AG09309 (cell line): ENCODE results near the gene HS2ST1.
"Not testable (repeated sequence)": the region's sequence is repeated elsewhere in the genome, so short reads cannot be mapped to it uniquely, and the experiment has no call there.

ENCODE experiments used
- DNase-seq: peaks from one replicate; pipeline ENCODE4 v3.0.0-alpha.2; 2010; ENCODE audit warnings: low read depth
- H3K4me3 ChIP-seq: 2 replicates; pipeline ENCODE4 v1.5.1; 2011; ENCODE audit warnings: mild to moderate bottlenecking, low read depth, low read length, moderate library complexity; ENCODE audit not compliant: control insufficient read depth
- TF ChIP-seq, protein P1 (sequence below): IDR thresholded peaks from 2 replicates; pipeline ENCODE4 v1.5.1; 2011; ENCODE audit warnings: mild to moderate bottlenecking, low read depth, low read length, inconsistent platforms; ENCODE audit not compliant: insufficient read depth, control insufficient read depth; ENCODE audit errors: missing control alignments

HS2ST1 gene

DNA sequence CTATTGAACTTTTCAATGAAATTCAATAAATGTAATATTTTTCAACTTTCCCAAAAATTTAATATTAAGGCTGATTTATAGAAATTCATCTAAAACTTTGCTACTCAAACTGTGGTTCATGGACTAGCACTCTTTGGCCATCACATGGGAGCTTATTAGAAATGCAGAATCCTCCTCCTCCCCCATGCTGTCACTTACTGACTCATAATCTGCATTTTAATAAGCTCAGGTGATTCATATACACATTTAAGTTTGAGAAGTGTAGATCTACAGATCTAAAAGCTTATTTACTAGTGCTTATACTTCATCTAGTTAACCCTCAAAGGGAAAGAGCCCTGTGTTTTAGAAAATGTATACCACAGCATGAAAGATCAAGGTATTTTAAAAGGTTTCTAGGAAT is 84.3 kb downstream of the HS2ST1 start:
- no peak for DNase-seq
- H3K4me3 ChIP-seq: no peak overlapping the region
- TF ChIP-seq, protein P1, sequence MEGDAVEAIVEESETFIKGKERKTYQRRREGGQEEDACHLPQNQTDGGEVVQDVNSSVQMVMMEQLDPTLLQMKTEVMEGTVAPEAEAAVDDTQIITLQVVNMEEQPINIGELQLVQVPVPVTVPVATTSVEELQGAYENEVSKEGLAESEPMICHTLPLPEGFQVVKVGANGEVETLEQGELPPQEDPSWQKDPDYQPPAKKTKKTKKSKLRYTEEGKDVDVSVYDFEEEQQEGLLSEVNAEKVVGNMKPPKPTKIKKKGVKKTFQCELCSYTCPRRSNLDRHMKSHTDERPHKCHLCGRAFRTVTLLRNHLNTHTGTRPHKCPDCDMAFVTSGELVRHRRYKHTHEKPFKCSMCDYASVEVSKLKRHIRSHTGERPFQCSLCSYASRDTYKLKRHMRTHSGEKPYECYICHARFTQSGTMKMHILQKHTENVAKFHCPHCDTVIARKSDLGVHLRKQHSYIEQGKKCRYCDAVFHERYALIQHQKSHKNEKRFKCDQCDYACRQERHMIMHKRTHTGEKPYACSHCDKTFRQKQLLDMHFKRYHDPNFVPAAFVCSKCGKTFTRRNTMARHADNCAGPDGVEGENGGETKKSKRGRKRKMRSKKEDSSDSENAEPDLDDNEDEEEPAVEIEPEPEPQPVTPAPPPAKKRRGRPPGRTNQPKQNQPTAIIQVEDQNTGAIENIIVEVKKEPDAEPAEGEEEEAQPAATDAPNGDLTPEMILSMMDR: no peak

DNA sequence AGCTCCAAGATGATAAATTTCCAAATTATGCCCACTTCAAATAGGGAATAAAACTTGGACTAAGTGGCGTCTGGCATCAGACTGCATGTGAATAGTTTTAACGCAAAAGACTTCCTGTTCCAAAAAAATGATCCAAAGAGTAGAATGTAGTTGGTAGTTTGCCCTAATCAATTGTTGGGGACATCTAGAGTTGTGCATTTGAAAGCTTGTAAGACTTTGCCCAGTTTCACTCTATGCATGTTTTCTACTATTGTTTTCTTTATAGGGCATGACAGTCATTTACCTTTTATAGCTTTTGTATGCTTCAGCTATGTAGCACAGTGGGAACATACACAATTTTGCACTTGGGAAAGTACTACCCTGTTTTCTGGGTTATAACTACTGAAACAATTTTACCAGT is 86.0 kb downstream of the HS2ST1 start:
- TF ChIP-seq, protein P1: no peak
- DNase-seq: no peak
- H3K4me3 ChIP-seq: no peak overlapping the region

DNA sequence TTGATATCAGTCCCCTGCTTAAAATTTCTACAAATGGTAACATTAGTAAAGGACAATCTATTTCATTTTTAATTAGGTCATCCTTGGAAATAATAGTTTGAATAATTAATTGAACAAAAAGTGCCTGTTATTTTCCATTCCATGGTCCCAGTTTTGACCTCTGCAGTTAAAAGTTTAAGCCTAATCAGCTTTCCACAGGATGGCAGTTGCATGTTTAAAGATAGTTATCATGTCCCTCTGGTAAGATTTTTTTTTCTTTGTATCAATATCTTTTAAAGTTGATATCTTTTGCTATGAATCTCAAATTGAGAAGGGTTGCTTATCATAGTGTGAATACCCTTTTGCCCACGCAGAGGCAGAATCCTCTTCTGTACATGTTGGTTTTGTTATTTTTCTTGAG is 90.4 kb downstream of the HS2ST1 start:
- TF ChIP-seq, protein P1: no peak
- no peak overlapping the region for H3K4me3 ChIP-seq
- no peak for DNase-seq

DNA sequence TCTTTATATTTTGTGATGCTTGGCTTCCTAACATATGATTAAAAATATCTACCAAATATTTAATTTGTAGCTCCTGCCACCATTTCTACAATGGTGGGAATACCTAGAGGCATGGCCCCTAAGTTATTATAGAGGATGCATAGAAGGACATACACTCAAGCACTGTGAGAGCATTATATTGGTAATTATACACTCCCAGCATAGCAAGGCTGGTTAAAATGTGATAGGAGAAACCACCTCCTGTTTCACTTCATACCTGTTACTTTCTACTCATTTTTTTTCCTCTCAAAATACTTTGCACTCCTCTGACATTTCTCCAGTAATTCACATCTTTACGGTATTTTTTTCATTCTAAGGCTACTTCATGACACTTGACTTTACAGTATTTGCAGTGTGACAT is 92.9 kb downstream of the HS2ST1 start:
- TF ChIP-seq, protein P1: no peak
- no peak overlapping the region for H3K4me3 ChIP-seq
- DNase-seq: no peak

DNA sequence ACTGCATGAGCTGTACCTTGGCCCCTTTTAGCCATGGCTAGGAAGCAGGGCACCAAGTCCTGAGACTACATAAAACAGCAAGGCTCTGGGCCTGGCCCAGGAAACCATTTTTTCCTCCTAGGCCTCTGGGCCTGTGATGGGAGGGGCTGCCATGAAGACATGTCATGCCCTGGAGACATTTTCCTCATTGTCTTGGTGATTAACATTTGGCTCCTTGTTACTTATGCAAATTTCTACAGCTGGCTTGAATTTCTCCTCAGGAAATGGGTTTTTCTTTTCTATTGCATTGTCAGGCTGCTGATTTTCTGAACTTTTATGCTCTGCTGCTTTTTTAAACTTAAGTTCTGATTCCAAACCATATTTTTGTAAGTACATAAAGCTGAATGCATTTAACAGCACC is 99.0 kb downstream of the HS2ST1 start:
- H3K4me3 ChIP-seq, DNase-seq: not testable (repeated sequence)

DNA sequence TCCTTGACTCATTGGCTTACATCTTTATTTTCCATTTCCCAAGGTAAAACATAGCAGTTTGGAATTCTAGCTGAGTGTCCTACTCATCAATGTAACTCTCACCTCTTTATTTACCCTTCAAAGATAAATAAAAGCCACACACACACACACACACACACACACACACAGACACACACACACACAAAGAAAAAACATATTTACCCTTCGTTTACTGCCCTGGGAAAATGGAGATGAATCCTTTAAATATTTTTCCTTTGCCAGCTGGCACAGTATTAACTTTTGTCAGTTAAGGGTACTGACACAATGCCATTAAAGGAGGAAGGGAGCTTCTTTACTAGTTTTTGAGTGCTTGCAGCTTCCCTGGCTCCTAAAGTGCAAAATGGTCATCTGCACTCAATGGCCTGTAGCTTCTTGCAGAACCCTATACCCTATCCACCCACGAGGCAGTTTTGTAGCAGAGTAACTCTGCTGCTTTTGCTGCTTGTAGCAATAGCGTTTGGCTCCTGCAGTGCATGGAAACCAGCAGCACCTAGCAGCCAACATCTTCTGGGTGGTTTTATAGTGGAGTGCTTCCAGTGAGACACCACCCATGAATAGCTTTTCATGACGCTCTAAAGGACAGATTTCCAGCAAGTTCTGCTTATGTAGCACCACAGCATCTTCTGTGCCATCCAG is 103.7 kb downstream of the HS2ST1 start:
- TF ChIP-seq, protein P1: no peak
- no peak for DNase-seq
- H3K4me3 ChIP-seq: no peak overlapping the region

DNA sequence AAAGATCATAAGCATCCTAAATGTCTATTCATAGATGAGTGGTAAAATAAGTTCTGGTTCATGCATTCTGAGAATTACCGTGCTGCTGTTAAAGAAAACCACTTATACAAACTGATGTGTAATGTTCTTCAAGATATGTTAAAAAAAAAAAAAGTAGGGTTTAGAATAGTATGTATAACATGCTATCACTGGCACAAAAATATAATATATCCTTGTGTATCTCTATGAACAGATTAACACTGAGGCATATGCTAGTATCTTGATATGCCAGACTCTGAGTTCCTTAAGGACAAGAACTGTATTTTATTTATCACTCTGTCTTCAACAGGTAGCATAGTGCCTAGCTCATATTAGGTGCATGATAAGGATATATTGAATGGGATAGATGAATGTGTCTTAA is 108.9 kb downstream of the HS2ST1 start:
- no peak overlapping the region for H3K4me3 ChIP-seq
- DNase-seq: no peak
- TF ChIP-seq, protein P1: no peak
